ENCODE measurements around the gene TCEAL7. TPM values are rescaled to one million over a fixed set of nuclear protein-coding genes. Genes with fewer than 3 reads are reported as not detected.
A peak's percentile ranks its signal among the peaks of the same experiment; 100 is the strongest.

The TCEAL7 gene
- total and polyA plus RNA-seq, 9 of the 15 experiments (the other 6 are each of a cell fraction or from before 2014, with no cell fraction given), result 0.07 to 0.34 (median 0.13) TPM; not detected in 4

GRCh38 chrX:103360092-103360491 lies 30.1 kb downstream of the TCEAL7 start (continued):
- TF ChIP-seq ZBTB2 (IDR thresholded peaks at IDR 0.05) (no peak), ZNF165 (CRISPR knock-in tag; IDR thresholded peaks at IDR 0.05; ENCODE audit: borderline replicate concordance) (no peak), ZNF274 (IDR thresholded peaks at IDR 0.05; ENCODE audit: borderline replicate concordance, low read depth, low read length) (no peak), DPF2 (IDR thresholded peaks at IDR 0.05) (peak; percentile 70), TAL1 (IDR thresholded peaks at IDR 0.05) (peak; percentile 44), CBFA2T3 (IDR thresholded peaks at IDR 0.05) (peak; percentile 62), CHCHD3 (CRISPR knock-in tag; IDR thresholded peaks at IDR 0.05) (no peak), RUNX1 (IDR thresholded peaks at IDR 0.05; ENCODE audit: low read depth) (no peak), POLR2AphosphoS5 (IDR thresholded peaks at IDR 0.05; ENCODE audit: control insufficient read depth, insufficient read depth, low read depth, low read length) (0 out of 2 replicates have a peak, but pooled peaks have one; percentile 31), EHMT2 (IDR thresholded peaks at IDR 0.05) (peak; percentile 83), KDM2B (CRISPR knock-in tag; IDR thresholded peaks at IDR 0.05) (no peak), FOXJ3 (CRISPR knock-in tag; IDR thresholded peaks at IDR 0.05) (no peak), TEAD4 (IDR thresholded peaks at IDR 0.05; ENCODE audit: low read length) (peak; percentile 68), TEAD4 (CRISPR knock-in tag; IDR thresholded peaks at IDR 0.05; ENCODE audit: borderline replicate concordance) (no peak), DEAF1 (CRISPR knock-in tag; IDR thresholded peaks at IDR 0.05) (no peak), MEIS2 (IDR thresholded peaks at IDR 0.05; ENCODE audit: partially characterized antibody) (peak; percentile 59), SP2 (IDR thresholded peaks at IDR 0.05; ENCODE audit: extremely low read depth, low read depth, low read length, poor library complexity, severe bottlenecking) (no peak)

Data from K562 (cell line).